Epidermal melanocyte (primary cell): Measurements from ENCODE around the gene FAM222B.

Experiments used
- DNase-seq: peaks from one replicate; pipeline ENCODE4 v3.0.0; 2011; ENCODE audit warnings: low spot score; ENCODE audit not compliant: insufficient read length

FAM222B gene

DNA sequence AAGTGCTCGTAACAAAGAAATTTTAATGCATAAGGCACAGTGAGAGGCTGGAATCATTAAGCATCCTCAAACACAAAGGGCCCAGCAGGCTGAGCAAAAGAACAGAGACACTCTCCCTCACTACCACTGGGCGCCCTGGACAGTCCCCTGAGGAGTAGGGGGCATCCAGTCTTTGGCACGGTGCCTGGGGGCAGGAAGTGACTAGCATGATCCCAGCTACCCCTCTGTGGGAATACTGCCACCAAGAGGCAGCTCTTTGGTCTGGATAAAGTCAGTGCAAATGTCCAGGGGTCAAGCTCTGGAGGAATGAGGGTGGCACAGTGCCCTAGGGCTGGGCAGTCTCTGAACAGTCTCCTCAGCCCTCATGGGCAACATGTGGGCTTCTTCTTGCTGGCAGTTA lies 128.3 kb downstream of the FAM222B start:
- no peak for DNase-seq

DNA sequence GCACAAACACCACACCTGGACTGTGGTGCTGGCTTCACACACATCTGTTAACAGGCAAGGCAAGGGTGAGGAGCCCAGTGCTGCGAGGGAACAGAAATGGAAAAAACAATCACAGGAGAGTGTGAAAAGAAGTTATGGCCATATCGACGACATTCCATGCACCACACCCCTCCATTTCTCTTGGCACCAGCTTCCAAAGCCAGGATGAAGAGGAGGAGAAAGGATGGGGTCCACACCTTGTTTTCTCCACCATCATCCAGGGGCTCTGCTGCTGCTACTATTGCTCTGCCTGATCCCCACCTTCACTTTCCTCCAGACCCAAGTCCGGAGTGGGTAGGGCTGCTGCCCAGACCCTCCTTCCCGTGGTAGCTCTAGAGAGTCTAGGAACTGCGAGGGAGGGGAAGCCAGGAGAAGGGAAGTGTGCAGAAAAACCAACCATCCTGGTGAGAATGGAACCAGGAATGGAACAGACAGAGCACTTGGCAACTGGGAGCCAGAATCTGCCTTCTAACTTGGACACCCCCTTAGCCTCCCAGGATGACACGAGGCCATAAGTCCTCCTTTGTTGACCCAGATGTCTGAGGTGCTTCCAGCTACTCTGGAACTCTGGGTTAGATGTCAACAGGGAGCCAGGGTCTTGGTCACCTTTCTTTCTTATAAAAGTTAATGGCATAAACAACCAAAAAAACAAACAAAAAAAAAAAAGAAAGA lies 129.7 kb downstream of the FAM222B start:
- DNase-seq = no peak

DNA sequence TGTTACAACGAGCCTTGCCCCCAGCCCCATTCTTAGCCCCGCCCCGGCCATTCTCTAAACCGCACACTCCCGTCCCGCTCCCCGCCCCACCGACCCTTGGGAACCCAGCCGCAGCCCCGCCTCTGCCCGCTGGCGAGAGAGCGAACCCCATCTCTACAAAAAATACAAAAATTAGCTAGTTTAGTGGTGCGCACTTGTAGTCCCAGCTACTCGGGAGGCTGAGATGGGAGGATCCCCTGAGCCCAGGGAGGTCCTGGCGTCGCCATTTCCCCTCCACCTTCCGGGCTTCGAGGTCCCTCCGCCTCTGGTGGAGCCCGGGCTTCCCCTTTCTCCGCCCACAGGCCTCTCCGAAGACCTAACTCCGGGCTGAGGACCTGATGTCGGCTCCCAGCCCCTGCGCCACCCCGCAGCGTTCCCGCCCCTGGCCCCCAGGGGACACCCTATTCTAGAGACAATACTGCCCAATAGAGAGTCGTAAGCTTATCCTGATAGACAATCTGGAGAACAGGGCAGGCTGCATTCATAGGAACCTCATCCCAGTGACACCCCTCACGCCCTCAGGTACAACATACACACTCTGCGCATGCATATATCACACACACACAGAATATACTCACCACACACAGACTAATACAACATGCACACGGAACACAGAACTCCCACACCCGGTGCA lies 130.4 kb downstream of the FAM222B start:
- no peak for DNase-seq

DNA sequence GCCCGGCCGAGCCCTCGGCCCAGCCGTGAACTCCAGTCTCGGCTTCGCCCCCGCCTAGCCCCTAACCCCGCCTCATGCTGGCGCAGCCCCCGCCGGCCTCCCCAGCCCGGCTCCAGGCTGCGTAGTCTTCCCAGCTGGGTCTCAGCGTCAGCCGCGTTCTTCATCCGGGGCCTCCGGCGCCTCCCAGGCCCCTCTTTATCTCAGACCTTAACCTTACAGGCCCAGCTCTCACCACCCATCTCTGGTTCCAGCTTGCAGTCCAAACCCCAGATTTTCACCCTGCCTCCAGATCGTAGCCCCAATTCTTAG lies 130.9 kb downstream of the FAM222B start, which contains the start of gene PROCA1:
Gene PROCA1 (minus strand): TSS at position 166 of the 309 bp plus-strand sequence. CDS start 228 bp downstream, outside the sequence.
- DNase-seq = no peak

DNA sequence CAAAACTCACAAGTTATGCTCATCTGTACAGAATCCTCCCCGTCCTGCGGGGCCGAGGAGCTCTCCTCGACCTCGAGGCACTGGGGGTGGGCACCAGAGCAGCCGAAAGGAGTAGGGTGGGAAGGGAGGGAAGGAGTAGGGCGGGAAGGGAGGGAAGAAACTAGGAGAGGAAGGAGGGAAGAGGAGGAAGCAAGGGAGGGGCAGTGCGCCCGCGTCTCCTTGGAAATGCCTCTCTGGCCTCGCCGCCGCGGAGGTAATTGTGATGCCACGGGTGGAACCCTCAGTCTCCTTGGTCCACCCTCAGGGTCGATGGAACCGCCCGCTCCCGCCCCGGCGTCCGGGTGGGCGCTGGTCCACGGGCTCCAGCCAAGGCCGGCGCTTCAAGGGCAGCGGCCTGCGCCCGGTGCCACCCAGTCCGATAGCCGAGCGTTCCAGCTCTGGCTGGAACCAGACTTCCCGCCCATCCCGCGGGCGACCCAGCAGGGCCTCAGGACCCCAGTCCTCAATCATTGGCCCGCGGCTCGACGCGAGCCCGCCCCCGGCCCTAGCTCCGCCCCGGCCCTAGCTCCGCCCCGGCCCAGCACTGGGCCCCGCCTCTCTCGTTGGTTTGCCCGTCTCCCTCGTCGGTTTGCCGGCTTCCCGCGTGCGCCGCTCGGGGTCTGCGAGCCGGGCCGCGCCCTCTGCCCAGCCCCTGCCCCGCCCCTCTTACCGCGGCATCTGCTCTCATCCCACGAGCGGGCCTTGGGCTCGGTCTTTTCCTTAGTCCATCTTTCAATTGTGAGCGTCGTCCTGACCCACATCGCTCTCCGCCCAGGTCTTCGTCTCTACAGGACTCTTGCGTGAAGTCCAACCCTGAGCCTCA lies 131.5 kb downstream of the FAM222B start:
- peak; percentile 96 for DNase-seq

DNA sequence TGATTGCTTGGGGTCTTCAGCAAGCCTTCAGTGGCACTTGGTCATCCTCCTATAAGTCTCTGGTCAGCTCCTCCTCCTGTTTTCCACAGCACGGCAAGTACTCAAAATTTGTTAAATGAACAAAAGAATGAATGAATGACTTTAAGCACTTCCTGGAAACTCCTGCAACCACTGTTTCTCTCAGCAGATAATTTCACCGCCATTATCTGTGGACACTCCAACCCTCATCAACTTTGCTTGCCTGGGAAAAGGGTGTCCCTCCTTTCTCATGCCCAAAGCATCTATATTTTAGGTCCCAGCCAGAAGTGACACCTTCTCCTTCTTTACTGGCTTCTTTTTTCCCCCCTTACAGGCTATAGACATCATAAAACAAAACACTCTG lies 135.3 kb downstream of the FAM222B start:
- no peak for DNase-seq

GRCh38 chr17:28706471-28707338 lies 135.9 kb downstream of the FAM222B start:
- DNase-seq = peak; percentile 9
